Natural killer cell (primary cell): ENCODE measurements around the gene BRPF3. TPM values are rescaled to one million over a fixed set of nuclear protein-coding genes. Genes with fewer than 3 reads are reported as not detected.

Experiments
- ATAC-seq, 3 donors: fragments of 150-1000 bp in 2 of 3; fragments of 200-7000 bp in 1 of 3; cut with Tn5 transposase; 1 replicate in 1 of 3; 2 replicates in 2 of 3; pipeline ENCODE4 v1.10.0; 2021; ENCODE audit warnings: mild to moderate bottlenecking in 2 of 3, moderate library complexity in 2 of 3
- DNase-seq, 2 donors: peaks; one replicate each; pipeline versions ENCODE4 v3.0.0 to v3.0.0-alpha.2; 2013 to 2021; ENCODE audit warnings: mixed read lengths in 1 of 2
- H3K27ac ChIP-seq: one replicate; pipeline ENCODE4 v1.5.1; 2013; ENCODE audit warnings: mild to moderate bottlenecking, low read length
- H3K27me3 ChIP-seq: one replicate; pipeline ENCODE4 v1.6.1; 2013; ENCODE audit warnings: low read length; ENCODE audit not compliant: control insufficient read depth, insufficient read depth
- H3K36me3 ChIP-seq: one replicate; pipeline ENCODE4 v1.6.1; 2013; ENCODE audit warnings: low read length; ENCODE audit not compliant: control insufficient read depth, insufficient read depth
- H3K4me1 ChIP-seq: one replicate; pipeline ENCODE4 v1.6.1; 2013; ENCODE audit warnings: low read length; ENCODE audit not compliant: control insufficient read depth, insufficient read depth
- H3K4me3 ChIP-seq: one replicate; pipeline ENCODE4 v1.5.1; 2013; ENCODE audit warnings: low read length
- H3K9me3 ChIP-seq: one replicate; pipeline ENCODE4 v1.6.1; 2013; ENCODE audit warnings: low read length; ENCODE audit not compliant: control insufficient read depth, insufficient read depth
- H3K27ac Mint-ChIP-seq, 2 donors: one replicate each; pipeline ENCODE4 v1.8.0; 2022; ENCODE audit warnings: mild to moderate bottlenecking in 2 of 2, mixed read lengths in 2 of 2, moderate library complexity in 1 of 2
- H3K27me3 Mint-ChIP-seq, 2 donors: one replicate each; pipeline ENCODE4 v1.8.0; 2022; ENCODE audit warnings: low read depth in 2 of 2, mixed read lengths in 2 of 2
- H3K36me3 Mint-ChIP-seq: one replicate; pipeline ENCODE4 v1.8.0; 2022; ENCODE audit warnings: mixed read lengths
- H3K4me1 Mint-ChIP-seq, 2 donors: one replicate each; pipeline ENCODE4 v1.8.0; 2022; ENCODE audit warnings: mixed read lengths in 2 of 2
- H3K4me3 Mint-ChIP-seq: one replicate; pipeline ENCODE4 v1.8.0; 2022; ENCODE audit warnings: mild to moderate bottlenecking, moderate library complexity, mixed read lengths
- H3K9me3 Mint-ChIP-seq, 2 donors: one replicate each; pipeline ENCODE4 v1.8.0; 2022; ENCODE audit warnings: mixed read lengths in 2 of 2
- CTCF ChIP-seq: fragments of 200-600 bp; IDR thresholded peaks from one replicate; pipeline ENCODE4 v1.8.0; 2022; ENCODE audit warnings: antibody characterized with exemption
- WGBS: methylation state at CpG from one replicate; pipeline ENCODE4 v1.1.7; 2013; ENCODE audit warnings: missing lambda C conversion rate; ENCODE audit not compliant: insufficient coverage; 5-methylcytosine and 5-hydroxymethylcytosine counted together
- intact Hi-C: fragments of 100-400 bp; cut with micrococcal nuclease; formaldehyde crosslinking; loops from one replicate; pipeline ENCODE4 v1.14.2; 2022
- total RNA-seq, 4 donors: library from RNA; stranded (reverse); fragments of 120-200 nt in 1 of 4; gene quantifications; one replicate each; pipeline versions ENCODE4 v1.2.3 to v1.2.4, GENCODE V29; 2013 to 2022

BRPF3 gene
- total RNA-seq, 3 donors from 2014 or later (not counting 1 experiment from before 2014, with no cell fraction given), result 46.0 to 58.5 (median 57.4) TPM

DNA sequence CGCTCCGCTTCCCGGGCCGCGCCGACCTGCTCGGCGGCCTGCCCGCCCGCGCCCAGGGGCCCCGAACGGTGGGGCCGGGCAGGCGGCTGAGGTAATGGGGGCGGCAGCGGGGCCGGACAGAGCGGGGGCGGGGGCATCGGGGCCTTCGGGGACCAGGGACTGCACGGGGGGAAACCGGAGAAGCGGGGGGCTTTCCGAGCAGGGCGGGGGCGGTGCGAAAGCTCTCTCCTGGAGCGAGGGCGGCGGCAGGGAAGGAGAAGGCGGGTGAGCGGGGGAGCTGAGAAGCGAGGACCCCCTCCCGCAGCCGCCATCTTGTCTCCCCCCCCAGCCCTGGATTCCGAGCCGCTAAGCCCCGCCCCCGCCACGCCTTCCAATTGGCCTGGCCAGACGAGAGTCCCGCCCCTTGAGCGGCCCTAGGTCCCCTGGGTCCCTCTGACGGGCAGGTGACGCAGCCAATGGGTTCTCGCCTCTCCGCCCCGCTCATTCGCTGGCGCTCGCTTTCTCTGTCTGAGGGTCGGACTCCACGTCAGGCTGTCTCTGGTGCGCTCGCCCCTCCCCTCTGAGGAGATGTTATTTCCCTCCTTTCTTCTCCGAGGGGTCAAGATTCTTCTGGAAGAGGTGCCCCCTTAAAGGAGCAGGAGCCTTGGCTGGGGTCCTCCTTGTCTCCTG lies 470 bp downstream of the BRPF3 start:
- whole genome bisulfite sequencing, result under 1% methylated on average over 58 of the region's 58 CpGs
- peak overlapping the region; percentile 79 to 91 for H3K27ac Mint-ChIP-seq
- no peaks in the 10 kb centered on the region for H3K27me3 Mint-ChIP-seq
- intact Hi-C loops, result loop anchor here (1.0 to 2.0 kb wide), 3 partner anchors 74 to 170 kb away; partner anchors contain the start of gene MAPK14
- H3K4me3 Mint-ChIP-seq, result peak overlapping the region; percentile 87
- Histone ChIP-seq H3K36me3 (peaks cover 18% of the 10 kb centered on the region), H3K4me1 (peaks cover 31% of the 10 kb centered on the region), H3K27me3 (no peaks in the 10 kb centered on the region), H3K27ac (peak overlapping the region; percentile 76), H3K9me3 (no peaks in the 10 kb centered on the region), H3K4me3 (peak overlapping the region; percentile 50)
- no peaks in the 10 kb centered on the region for H3K36me3 Mint-ChIP-seq
- H3K4me1 Mint-ChIP-seq, result peaks cover 36 to 37% of the 10 kb centered on the region in 2 donors
- H3K9me3 Mint-ChIP-seq, result no peaks in the 10 kb centered on the region
- DNase-seq (peak; percentile 100), ATAC-seq (peak; percentile 90 to 97 (median 90))
- no peak for TF ChIP-seq CTCF

DNA sequence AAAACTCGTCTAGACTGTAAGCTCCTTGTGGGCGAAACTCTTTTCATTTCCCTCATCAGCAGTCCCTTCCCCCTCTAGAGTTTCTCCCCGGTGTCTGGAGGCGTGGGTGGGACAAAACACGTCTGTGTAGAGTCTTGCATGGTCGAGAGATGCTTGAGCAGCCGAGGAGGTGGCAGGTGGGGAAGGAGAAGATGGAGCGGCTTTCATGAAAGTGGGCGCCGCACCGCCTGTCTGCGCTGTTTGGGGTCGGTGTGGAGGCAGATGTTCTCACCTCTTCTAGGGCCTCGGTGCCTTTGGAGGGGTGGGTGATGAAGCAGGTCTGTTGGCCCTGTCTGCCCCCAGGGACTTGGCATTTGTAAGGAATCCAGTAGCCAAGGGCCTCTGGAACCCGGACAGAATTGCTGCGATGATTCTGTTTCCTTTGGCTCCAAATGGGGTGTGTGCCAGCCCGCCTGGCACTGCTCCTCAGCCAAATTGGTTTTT lies 1.2 kb downstream of the BRPF3 start:
- Mint-ChIP-seq H3K27ac (peak overlapping the region; percentile 79 to 91), H3K4me3 (peak overlapping the region; percentile 87), H3K27me3 (no peaks in the 10 kb centered on the region), H3K36me3 (no peaks in the 10 kb centered on the region), H3K4me1 (peaks cover 44 to 45% of the 10 kb centered on the region in 2 donors), H3K9me3 (no peaks in the 10 kb centered on the region)
- intact Hi-C loops, result loop anchor here (1.0 to 2.0 kb wide), 2 partner anchors 99 to 170 kb away; partner anchors contain the start of gene MAPK14
- peaks cover 38% of the 10 kb centered on the region for H3K4me1 ChIP-seq
- peak overlapping the region; percentile 50 for H3K4me3 ChIP-seq
- H3K36me3 ChIP-seq, result peaks cover 18% of the 10 kb centered on the region
- H3K27ac ChIP-seq, result no peak overlapping the region
- DNase-seq (no peak), ATAC-seq (no peak)
- 79% methylated on average over 15 of the region's 17 CpGs for WGBS
- H3K9me3 ChIP-seq, result no peaks in the 10 kb centered on the region
- no peak for TF ChIP-seq CTCF
- H3K27me3 ChIP-seq, result no peaks in the 10 kb centered on the region

- Mint-ChIP-seq H3K4me1 (peaks cover 56 to 57% of the 10 kb centered on the region in 2 donors), H3K27ac (no peak overlapping the region), H3K4me3 (no peak overlapping the region), H3K27me3 (no peaks in the 10 kb centered on the region), H3K9me3 (no peaks in the 10 kb centered on the region), H3K36me3 (no peaks in the 10 kb centered on the region)
- H3K4me1 ChIP-seq, result peaks cover 49% of the 10 kb centered on the region
- H3K36me3 ChIP-seq, result peaks cover 18% of the 10 kb centered on the region
- H3K27me3 ChIP-seq, result no peaks in the 10 kb centered on the region
- no peaks in the 10 kb centered on the region for H3K9me3 ChIP-seq
- intact Hi-C loops, result no loop called here
- no peak for ATAC-seq
- H3K4me3 ChIP-seq, result no peak overlapping the region
- DNase-seq, result no peak
- over 99% methylated on average over 8 of the region's 9 CpGs for WGBS
- TF ChIP-seq CTCF, result no peak
- no peak overlapping the region for H3K27ac ChIP-seq
Measured at GRCh38 chr6:36198986-36199385, 2.4 kb downstream of the BRPF3 start.
